WTC11 (cell line): ENCODE measurements around the gene S1PR3. TPM values are rescaled to one million over a fixed set of nuclear protein-coding genes. Genes with fewer than 3 reads are reported as not detected.

Source experiments
- ATAC-seq: fragments of 200-7000 bp; cut with Tn5 transposase; 2 replicates; pipeline ENCODE4 v1.10.0; 2021; ENCODE audit warnings: mild to moderate bottlenecking, moderate library complexity
- CTCF ChIA-PET: fragments of 300-600 bp; sonication (Branson Sonifier 250); formaldehyde crosslinking; loops from one replicate; lab custom pipeline; 2021; ENCODE audit warnings: antibody characterized with exemption; lab: Charles Lee
- POLR2A ChIA-PET: fragments of 350-600 bp; sonication (Branson Sonifier 250); formaldehyde crosslinking; loops from one replicate; lab custom pipeline; 2021; ENCODE audit warnings: antibody characterized with exemption; lab: Charles Lee
- DNase-seq: peaks from one replicate; pipeline ENCODE4 v3.0.0; 2021; ENCODE audit warnings: low spot score
- H3K27ac Mint-ChIP-seq: 2 replicates; pipeline ENCODE4 v1.8.0; 2021; ENCODE audit warnings: mixed read lengths
- H3K27me3 Mint-ChIP-seq: 2 replicates; pipeline ENCODE4 v1.8.0; 2021; ENCODE audit warnings: low read depth, mild to moderate bottlenecking, moderate library complexity, mixed read lengths
- H3K36me3 Mint-ChIP-seq: 2 replicates; pipeline ENCODE4 v1.8.0; 2021; ENCODE audit warnings: mixed read lengths
- H3K4me1 Mint-ChIP-seq: 2 replicates; pipeline ENCODE4 v1.8.0; 2022; ENCODE audit warnings: mixed read lengths
- H3K4me3 Mint-ChIP-seq: 2 replicates; pipeline ENCODE4 v1.8.0; 2021; ENCODE audit warnings: mild to moderate bottlenecking, moderate library complexity, mixed read lengths
- H3K9me3 Mint-ChIP-seq: 2 replicates; pipeline ENCODE4 v1.8.0; 2021; ENCODE audit warnings: mixed read lengths
- NR2C2 ChIP-seq: sonication (generic); formaldehyde crosslinking; IDR thresholded peaks from 2 replicates; pipeline ENCODE4 v1.8.0; 2022; ENCODE audit warnings: mild to moderate bottlenecking, missing genetic modification reagents
- OVOL2 ChIP-seq: fragments of 250-450 bp; sonication (Bioruptor Pico); IDR thresholded peaks from 2 replicates; pipeline ENCODE4 v1.9.0; 2021; ENCODE audit warnings: mild to moderate bottlenecking, borderline replicate concordance
- RELA ChIP-seq: sonication (generic); formaldehyde crosslinking; IDR thresholded peaks from 2 replicates; pipeline ENCODE4 v1.8.1; 2022; ENCODE audit warnings: missing genetic modification reagents, mild to moderate bottlenecking, borderline replicate concordance
- SP1 ChIP-seq: sonication (generic); formaldehyde crosslinking; conservative IDR thresholded peaks from 2 replicates; pipeline ENCODE4 v1.8.1; 2022; ENCODE audit warnings: missing genetic modification reagents
- ZBTB21 ChIP-seq: sonication (generic); formaldehyde crosslinking; IDR thresholded peaks from 2 replicates; pipeline ENCODE4 v1.8.1; 2023; ENCODE audit warnings: mild to moderate bottlenecking, missing genetic modification reagents, borderline replicate concordance
- ZNF219 ChIP-seq: sonication (generic); formaldehyde crosslinking; IDR thresholded peaks from 2 replicates; pipeline ENCODE4 v1.8.0; 2023; ENCODE audit warnings: missing genetic modification reagents, mild to moderate bottlenecking, borderline replicate concordance
- total RNA-seq: library from RNA; stranded (reverse); gene quantifications from 3 replicates; pipeline ENCODE4 v1.2.3, GENCODE V29; 2021
- TF ChIP-seq, protein P1 (sequence below): sonication (generic); formaldehyde crosslinking; IDR thresholded peaks from 2 replicates; pipeline ENCODE4 v1.8.0; 2023; ENCODE audit warnings: mild to moderate bottlenecking, missing genetic modification reagents
- TF ChIP-seq, protein P2 (sequence below): fragments of 250-450 bp; sonication (Bioruptor Pico); conservative IDR thresholded peaks from 2 replicates; pipeline ENCODE4 v1.9.0; 2021; ENCODE audit warnings: mild to moderate bottlenecking
- TF ChIP-seq, protein P3 (sequence below): sonication (generic); formaldehyde crosslinking; conservative IDR thresholded peaks from 2 replicates; pipeline ENCODE4 v1.8.1; 2023; ENCODE audit warnings: mild to moderate bottlenecking, low read depth, missing genetic modification reagents, moderate library complexity
- TF ChIP-seq, protein P4 (sequence below): fragments of 250-450 bp; sonication (Bioruptor Pico); IDR thresholded peaks from 2 replicates; pipeline ENCODE4 v1.8.0; 2021; ENCODE audit warnings: mild to moderate bottlenecking
- TF ChIP-seq, protein P5 (sequence below): sonication (generic); formaldehyde crosslinking; IDR thresholded peaks from 2 replicates; pipeline ENCODE4 v1.8.1; 2022; ENCODE audit warnings: missing genetic modification reagents, borderline replicate concordance
- TF ChIP-seq, protein P6 (sequence below): sonication (generic); formaldehyde crosslinking; IDR thresholded peaks from 2 replicates; pipeline ENCODE4 v1.8.0; 2023; ENCODE audit warnings: missing genetic modification reagents, mild to moderate bottlenecking, borderline replicate concordance
- TF ChIP-seq, protein P7 (sequence below): sonication (generic); formaldehyde crosslinking; IDR thresholded peaks from 2 replicates; pipeline ENCODE4 v1.8.1; 2023; ENCODE audit warnings: mild to moderate bottlenecking, moderate library complexity, missing genetic modification reagents
- TF ChIP-seq, protein P8 (sequence below): sonication (generic); formaldehyde crosslinking; IDR thresholded peaks from 2 replicates; pipeline ENCODE4 v1.8.1; 2023; ENCODE audit warnings: mild to moderate bottlenecking, missing genetic modification reagents

S1PR3 gene
- total RNA-seq, 1 experiment from 2014 or later, result 7.1 TPM

DNA sequence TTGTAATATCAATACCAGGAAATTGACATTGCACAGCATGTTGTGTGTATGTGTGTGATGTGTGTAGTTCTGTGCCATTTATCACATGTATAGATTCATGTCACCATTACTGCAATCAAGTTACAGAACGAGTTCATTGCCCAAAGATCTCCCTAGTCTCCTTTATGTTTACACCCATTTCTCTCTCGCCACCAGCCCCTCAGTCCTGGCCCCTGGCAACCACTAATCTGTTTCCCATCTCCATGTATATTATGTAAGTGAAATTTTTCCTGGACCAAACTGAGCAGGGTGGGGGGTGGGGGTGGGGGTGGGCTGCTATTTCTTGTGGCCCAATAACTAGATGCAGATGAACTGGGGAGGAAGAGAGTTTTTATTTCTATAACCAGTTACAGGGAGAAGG, 11.5 kb upstream of the S1PR3 start:
- DNase-seq (no peak), ATAC-seq (no peak)
- no peaks in the 10 kb centered on the region for H3K27me3 Mint-ChIP-seq
- ChIA-PET POLR2A (no interaction called here), CTCF (no interaction called here)
- H3K36me3 Mint-ChIP-seq, result peaks cover 11% of the 10 kb centered on the region
- H3K27ac Mint-ChIP-seq, result no peak overlapping the region
- peaks cover 28% of the 10 kb centered on the region for H3K9me3 Mint-ChIP-seq
- no peak overlapping the region for H3K4me3 Mint-ChIP-seq
- peaks cover 15% of the 10 kb centered on the region for H3K4me1 Mint-ChIP-seq
- TF ChIP-seq, protein P1, sequence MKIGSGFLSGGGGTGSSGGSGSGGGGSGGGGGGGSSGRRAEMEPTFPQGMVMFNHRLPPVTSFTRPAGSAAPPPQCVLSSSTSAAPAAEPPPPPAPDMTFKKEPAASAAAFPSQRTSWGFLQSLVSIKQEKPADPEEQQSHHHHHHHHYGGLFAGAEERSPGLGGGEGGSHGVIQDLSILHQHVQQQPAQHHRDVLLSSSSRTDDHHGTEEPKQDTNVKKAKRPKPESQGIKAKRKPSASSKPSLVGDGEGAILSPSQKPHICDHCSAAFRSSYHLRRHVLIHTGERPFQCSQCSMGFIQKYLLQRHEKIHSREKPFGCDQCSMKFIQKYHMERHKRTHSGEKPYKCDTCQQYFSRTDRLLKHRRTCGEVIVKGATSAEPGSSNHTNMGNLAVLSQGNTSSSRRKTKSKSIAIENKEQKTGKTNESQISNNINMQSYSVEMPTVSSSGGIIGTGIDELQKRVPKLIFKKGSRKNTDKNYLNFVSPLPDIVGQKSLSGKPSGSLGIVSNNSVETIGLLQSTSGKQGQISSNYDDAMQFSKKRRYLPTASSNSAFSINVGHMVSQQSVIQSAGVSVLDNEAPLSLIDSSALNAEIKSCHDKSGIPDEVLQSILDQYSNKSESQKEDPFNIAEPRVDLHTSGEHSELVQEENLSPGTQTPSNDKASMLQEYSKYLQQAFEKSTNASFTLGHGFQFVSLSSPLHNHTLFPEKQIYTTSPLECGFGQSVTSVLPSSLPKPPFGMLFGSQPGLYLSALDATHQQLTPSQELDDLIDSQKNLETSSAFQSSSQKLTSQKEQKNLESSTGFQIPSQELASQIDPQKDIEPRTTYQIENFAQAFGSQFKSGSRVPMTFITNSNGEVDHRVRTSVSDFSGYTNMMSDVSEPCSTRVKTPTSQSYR, result no peak
- TF ChIP-seq ZNF219 (CRISPR knock-in tag) (no peak), ZBTB21 (no peak), OVOL2 (CRISPR knock-in tag) (no peak), RELA (CRISPR knock-in tag) (no peak), SP1 (CRISPR knock-in tag) (no peak), NR2C2 (CRISPR knock-in tag) (no peak)
- TF ChIP-seq, protein P2, sequence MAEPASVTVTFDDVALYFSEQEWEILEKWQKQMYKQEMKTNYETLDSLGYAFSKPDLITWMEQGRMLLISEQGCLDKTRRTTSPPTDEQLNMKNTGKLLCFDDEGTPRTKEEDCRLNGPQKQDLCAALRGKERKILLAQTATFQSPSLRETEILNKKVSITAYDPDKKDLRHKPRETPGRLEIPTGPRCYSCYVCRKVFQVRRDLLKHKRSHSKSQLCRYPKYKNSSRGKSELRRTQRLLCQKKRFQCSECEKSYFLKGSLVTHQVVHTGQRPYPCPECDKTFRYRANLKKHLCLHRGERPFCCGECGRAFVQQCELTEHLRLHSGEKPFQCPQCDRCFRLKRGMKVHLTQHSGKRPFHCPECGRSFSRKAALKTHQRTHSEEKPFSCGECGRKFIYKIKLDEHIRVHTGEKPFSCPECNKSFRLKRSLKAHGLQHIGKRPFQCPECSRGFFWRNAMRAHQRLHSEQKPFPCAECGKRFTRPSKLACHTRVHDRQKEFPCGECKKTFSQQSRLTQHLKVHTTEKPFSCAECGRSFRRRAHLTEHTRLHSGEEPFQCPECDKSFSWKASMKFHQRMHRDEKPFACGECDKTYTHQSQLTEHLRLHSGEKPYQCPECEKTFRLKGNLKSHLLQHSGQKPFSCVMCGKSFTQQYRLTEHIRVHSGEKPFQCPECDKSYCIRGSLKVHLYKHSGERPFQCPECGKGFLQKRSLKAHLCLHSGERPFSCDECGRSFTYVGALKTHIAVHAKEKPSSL (CRISPR knock-in tag), result no peak
- TF ChIP-seq, protein P3, sequence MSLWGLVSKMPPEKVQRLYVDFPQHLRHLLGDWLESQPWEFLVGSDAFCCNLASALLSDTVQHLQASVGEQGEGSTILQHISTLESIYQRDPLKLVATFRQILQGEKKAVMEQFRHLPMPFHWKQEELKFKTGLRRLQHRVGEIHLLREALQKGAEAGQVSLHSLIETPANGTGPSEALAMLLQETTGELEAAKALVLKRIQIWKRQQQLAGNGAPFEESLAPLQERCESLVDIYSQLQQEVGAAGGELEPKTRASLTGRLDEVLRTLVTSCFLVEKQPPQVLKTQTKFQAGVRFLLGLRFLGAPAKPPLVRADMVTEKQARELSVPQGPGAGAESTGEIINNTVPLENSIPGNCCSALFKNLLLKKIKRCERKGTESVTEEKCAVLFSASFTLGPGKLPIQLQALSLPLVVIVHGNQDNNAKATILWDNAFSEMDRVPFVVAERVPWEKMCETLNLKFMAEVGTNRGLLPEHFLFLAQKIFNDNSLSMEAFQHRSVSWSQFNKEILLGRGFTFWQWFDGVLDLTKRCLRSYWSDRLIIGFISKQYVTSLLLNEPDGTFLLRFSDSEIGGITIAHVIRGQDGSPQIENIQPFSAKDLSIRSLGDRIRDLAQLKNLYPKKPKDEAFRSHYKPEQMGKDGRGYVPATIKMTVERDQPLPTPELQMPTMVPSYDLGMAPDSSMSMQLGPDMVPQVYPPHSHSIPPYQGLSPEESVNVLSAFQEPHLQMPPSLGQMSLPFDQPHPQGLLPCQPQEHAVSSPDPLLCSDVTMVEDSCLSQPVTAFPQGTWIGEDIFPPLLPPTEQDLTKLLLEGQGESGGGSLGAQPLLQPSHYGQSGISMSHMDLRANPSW (CRISPR knock-in tag), result no peak
- TF ChIP-seq, protein P4, sequence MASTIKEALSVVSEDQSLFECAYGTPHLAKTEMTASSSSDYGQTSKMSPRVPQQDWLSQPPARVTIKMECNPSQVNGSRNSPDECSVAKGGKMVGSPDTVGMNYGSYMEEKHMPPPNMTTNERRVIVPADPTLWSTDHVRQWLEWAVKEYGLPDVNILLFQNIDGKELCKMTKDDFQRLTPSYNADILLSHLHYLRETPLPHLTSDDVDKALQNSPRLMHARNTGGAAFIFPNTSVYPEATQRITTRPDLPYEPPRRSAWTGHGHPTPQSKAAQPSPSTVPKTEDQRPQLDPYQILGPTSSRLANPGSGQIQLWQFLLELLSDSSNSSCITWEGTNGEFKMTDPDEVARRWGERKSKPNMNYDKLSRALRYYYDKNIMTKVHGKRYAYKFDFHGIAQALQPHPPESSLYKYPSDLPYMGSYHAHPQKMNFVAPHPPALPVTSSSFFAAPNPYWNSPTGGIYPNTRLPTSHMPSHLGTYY (CRISPR knock-in tag), result no peak
- TF ChIP-seq, protein P5, sequence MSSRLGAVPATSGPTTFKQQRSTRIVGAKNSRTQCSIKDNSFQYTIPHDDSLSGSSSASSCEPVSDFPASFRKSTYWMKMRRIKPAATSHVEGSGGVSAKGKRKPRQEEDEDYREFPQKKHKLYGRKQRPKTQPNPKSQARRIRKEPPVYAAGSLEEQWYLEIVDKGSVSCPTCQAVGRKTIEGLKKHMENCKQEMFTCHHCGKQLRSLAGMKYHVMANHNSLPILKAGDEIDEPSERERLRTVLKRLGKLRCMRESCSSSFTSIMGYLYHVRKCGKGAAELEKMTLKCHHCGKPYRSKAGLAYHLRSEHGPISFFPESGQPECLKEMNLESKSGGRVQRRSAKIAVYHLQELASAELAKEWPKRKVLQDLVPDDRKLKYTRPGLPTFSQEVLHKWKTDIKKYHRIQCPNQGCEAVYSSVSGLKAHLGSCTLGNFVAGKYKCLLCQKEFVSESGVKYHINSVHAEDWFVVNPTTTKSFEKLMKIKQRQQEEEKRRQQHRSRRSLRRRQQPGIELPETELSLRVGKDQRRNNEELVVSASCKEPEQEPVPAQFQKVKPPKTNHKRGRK (CRISPR knock-in tag), result no peak
- TF ChIP-seq, protein P6, sequence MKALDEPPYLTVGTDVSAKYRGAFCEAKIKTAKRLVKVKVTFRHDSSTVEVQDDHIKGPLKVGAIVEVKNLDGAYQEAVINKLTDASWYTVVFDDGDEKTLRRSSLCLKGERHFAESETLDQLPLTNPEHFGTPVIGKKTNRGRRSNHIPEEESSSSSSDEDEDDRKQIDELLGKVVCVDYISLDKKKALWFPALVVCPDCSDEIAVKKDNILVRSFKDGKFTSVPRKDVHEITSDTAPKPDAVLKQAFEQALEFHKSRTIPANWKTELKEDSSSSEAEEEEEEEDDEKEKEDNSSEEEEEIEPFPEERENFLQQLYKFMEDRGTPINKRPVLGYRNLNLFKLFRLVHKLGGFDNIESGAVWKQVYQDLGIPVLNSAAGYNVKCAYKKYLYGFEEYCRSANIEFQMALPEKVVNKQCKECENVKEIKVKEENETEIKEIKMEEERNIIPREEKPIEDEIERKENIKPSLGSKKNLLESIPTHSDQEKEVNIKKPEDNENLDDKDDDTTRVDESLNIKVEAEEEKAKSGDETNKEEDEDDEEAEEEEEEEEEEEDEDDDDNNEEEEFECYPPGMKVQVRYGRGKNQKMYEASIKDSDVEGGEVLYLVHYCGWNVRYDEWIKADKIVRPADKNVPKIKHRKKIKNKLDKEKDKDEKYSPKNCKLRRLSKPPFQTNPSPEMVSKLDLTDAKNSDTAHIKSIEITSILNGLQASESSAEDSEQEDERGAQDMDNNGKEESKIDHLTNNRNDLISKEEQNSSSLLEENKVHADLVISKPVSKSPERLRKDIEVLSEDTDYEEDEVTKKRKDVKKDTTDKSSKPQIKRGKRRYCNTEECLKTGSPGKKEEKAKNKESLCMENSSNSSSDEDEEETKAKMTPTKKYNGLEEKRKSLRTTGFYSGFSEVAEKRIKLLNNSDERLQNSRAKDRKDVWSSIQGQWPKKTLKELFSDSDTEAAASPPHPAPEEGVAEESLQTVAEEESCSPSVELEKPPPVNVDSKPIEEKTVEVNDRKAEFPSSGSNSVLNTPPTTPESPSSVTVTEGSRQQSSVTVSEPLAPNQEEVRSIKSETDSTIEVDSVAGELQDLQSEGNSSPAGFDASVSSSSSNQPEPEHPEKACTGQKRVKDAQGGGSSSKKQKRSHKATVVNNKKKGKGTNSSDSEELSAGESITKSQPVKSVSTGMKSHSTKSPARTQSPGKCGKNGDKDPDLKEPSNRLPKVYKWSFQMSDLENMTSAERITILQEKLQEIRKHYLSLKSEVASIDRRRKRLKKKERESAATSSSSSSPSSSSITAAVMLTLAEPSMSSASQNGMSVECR (CRISPR knock-in tag), result no peak
- TF ChIP-seq, protein P7, sequence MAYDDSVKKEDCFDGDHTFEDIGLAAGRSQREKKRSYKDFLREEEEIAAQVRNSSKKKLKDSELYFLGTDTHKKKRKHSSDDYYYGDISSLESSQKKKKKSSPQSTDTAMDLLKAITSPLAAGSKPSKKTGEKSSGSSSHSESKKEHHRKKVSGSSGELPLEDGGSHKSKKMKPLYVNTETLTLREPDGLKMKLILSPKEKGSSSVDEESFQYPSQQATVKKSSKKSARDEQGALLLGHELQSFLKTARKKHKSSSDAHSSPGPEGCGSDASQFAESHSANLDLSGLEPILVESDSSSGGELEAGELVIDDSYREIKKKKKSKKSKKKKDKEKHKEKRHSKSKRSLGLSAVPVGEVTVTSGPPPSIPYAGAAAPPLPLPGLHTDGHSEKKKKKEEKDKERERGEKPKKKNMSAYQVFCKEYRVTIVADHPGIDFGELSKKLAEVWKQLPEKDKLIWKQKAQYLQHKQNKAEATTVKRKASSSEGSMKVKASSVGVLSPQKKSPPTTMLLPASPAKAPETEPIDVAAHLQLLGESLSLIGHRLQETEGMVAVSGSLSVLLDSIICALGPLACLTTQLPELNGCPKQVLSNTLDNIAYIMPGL, result no peak
- TF ChIP-seq, protein P8, sequence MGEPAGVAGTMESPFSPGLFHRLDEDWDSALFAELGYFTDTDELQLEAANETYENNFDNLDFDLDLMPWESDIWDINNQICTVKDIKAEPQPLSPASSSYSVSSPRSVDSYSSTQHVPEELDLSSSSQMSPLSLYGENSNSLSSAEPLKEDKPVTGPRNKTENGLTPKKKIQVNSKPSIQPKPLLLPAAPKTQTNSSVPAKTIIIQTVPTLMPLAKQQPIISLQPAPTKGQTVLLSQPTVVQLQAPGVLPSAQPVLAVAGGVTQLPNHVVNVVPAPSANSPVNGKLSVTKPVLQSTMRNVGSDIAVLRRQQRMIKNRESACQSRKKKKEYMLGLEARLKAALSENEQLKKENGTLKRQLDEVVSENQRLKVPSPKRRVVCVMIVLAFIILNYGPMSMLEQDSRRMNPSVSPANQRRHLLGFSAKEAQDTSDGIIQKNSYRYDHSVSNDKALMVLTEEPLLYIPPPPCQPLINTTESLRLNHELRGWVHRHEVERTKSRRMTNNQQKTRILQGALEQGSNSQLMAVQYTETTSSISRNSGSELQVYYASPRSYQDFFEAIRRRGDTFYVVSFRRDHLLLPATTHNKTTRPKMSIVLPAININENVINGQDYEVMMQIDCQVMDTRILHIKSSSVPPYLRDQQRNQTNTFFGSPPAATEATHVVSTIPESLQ, result no peak
